NCI-H1436 (cell line): ENCODE measurements around the gene ACTMAP.
"Not testable (repeated sequence)": the region's sequence is repeated elsewhere in the genome, so short reads cannot be mapped to it uniquely, and the experiment has no call there.

Experiments
- DNase-seq: peaks from one replicate; lab custom pipeline; 2025; lab: John Stamatoyannopoulos, UW

Gene ACTMAP

GRCh38 chr19:40775632-40776022, 25.4 kb upstream of the ACTMAP start:
- no peak for DNase-seq

GRCh38 chr19:40774916-40775631, 24.8 kb upstream of the ACTMAP start, which contains the start of gene MIA:
MIA (plus strand) TSS chr19:40775521; CDS start chr19:40775543, 22 bp downstream.
- DNase-seq, result no peak

- not testable (repeated sequence) for DNase-seq
These were observed 21.0 kb upstream of the ACTMAP start for GRCh38 chr19:40771101-40771862.

DNA sequence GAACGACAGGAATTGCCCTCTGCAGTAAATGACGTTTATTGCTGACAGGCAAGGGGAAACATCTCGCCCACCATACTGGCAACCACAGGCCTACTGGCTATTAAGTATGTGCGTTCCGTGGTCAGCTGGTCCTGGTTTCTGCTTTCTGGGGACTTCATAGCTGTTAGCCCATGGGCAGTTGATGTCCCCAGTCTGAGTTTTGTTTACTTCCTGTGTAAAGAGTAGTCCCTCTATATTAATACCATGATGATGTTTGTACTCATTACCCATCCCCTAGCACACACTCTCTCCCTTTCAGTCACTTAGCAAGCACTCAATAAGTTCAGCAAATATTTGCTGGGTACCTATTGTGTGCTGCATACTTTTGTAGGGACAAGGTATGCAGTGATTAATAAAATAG, 18.6 kb upstream of the ACTMAP start:
- DNase-seq, result no peak

DNA sequence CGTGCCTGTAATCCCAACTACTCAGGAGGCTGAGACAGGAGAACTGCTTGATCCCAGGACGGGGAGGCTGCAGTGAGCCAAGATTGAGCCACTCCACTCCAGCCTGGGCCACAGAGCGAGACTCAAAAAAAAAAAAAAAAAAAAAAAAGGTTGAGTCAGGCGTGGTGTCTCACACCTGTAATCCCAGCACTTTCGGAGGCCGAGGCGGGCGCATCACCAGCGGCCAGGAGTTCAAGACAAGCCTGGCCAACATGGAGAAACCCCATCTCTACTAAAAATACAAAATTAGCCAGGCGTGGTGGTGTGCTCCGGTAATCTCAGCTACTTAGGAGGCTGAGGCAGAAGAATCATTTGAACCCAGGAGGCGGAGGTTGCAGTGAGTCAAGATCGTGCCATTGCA, 16.1 kb upstream of the ACTMAP start:
- DNase-seq, result not testable (repeated sequence)

GRCh38 chr19:40763963-40764362, 13.7 kb upstream of the ACTMAP start:
- DNase-seq, result no peak

DNA sequence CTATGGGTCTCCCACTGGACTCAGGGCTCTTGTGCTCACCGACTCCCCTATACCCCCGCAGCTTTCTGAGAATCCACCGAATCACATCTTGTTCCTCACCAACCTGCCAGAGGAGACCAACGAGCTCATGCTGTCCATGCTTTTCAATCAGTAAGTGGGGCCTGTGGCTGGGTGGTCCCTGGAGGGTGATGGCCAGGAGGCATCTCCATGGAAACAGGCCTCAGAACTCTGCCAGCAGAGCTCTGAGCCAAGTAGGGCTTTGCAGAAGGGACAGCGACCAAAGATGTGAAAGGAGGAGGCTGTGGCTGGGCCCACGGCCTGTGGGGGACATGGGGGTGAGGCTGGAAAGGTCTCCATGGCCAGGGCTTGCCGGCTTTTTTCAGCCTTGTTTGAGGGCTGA, 13.2 kb upstream of the ACTMAP start:
- no peak for DNase-seq

DNA sequence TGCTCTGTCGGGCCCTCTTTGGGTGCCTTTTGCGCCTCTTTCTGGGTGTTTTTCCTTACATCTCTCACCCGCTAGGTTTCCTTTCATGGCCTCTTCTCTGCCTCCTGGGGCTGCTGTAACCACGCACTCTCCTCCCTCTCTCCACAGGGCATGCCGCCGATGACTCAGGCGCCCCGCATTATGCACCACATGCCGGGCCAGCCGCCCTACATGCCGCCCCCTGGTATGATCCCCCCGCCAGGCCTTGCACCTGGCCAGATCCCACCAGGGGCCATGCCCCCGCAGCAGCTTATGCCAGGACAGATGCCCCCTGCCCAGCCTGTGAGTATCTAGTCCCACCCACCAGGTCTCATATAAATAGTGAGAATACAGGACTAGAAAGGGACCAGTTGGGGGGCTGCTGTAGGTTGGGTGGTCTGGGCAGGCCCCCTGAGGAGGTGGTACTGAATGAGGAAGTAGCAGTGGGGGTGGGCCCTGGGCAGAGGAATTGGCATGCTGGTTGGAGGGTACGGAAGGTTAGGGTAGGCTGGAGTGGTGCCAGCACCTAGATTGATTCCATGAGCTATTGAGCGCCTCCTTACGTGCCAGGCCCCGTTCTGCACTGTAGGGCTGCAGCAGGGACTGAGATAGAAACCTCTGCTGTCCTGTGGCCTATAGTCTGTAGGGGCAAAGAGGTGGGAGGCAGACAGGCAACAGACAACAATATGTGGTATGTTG, 12.6 kb upstream of the ACTMAP start:
- DNase-seq, result no peak

GRCh38 chr19:40759352-40759751, 9.1 kb upstream of the ACTMAP start:
- DNase-seq, result no peak

DNA sequence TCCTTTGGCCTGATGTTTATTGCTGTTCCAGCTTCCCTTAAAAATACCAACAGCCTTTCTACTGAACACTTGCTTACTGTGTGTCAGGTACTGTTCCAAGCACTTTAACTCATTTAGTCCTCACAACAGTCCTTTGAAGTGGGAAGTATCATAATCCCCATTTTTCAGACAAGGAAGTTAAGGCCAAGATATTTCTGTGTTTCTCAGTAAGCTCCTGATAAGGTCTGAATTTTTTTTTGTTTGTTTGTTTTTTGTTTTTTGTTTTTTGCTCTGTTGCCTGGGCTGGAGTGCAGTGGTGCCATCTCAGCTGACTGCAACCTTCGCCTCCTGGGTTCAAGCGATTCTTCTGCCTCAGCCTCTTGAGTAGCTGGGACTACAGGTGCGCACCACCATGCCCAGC, 8.2 kb upstream of the ACTMAP start:
- no peak for DNase-seq

DNA sequence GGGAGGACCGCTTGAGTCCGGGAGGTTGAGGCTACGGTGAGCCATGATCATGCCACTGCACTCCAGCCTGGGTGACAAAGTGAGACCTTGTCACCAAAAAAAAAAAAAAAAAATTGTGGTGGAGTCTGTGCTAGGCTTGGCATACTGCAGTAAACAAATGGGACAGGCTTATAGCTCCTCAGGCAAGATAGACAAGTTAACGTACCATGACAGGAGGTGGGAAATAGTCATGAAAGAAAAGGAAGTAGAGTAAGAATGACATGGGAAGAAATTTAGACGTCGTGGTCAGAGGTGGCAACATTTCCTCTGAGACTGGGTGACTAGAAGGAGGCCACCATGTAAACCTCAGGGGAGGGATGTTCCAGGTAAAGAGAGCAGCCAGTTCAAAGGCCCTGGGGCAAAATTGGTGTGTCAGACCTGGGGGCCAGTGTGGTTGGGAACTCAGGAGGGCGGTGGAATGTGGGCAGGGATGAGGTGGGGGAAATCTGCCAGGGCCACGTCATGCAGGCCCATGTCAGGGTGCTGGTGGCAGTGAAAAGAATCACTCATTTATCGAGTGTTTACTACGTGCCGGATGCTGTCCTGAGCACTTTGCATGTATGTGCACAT, 6.3 kb upstream of the ACTMAP start:
- no peak for DNase-seq

GRCh38 chr19:40755791-40756190, 5.5 kb upstream of the ACTMAP start:
- no peak for DNase-seq

- DNase-seq, result no peak
These were observed 5.0 kb upstream of the ACTMAP start for GRCh38 chr19:40755248-40755624.

DNA sequence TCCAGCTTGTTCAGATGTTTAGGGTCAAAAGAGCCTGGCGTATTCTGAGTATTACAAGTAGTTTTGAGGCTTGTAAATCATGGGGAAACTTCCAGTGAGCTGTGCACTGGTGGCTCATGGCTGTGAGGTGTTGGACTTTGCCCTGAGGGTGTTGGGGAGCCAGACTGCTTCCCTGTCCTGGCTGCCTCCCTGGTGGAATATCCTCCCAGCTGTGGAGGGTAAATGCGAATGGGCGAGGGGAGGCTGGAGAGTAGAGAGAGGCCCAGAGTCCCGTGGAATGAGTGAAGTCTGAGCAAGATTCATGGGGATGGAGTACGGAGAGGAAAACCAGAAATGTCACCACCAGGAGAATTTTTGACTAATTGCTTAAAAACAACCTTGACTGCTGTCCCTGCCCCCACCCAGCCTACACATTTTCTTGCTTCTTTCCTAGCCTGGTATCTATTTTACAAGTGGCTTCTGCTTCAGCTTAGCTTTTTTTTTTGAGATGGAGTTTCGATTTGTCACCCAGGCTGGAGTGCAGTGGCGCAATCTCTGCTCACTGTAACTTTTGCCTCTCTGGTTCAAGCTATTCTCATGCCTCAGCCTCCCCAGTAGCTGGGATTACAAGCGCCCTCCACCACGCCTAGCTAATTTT, 4.5 kb upstream of the ACTMAP start:
- DNase-seq, result no peak

DNA sequence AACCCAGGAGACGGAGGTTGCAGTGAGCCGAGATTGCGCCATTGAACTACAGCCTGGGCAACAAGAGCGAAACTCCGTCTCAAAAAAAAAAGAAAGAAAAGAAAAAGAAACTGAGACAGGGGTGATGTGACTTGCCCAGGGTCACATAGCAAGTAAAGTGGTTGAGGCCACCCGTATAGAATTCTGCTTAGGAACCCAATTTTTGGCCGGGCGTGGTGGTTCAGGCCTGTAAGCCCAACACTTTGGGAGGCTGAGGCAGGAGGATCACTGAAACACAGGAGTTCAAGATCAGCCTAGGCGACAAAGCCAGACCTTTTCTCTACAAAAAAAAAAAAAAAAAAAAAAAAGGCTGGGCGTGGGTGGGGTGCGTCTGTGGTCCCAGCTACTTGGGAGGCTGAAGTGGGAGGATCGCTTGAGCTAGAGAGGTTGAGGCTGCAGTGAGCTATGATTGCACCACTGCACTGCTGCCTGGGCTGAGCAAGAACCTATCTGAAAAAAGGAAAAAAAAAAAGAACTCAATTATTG, 2.0 kb upstream of the ACTMAP start:
- DNase-seq, result no peak

DNA sequence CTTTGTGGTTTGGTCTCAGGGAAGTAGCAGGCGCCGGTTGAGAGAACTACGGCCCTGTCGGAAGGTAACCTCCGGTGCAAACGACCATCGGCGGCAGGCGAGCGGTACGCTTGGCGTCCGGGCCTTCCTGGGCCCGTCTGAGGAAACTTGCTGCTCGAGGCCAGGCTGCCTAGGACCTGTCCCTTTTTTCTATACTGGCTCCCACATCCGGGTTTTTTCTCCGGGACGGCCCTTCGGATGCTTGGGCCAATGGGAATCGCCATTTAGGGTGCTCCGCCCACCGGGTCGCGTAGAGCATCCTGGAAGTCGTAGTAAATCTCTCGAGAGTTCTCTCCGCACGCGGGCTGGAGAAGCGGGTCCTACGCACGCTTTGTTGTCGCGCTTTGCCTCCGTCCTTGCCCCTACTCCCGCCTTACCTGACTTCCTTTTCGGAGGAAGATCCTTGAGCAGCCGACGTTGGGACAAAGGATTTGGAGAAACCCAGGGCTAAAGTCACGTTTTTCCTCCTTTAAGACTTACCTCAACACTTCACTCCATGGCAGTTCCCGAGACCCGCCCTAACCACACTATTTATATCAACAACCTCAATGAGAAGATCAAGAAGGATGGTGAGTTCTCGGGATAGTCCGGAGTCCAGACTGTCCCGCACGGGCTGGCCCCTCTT, 729 bp upstream of the ACTMAP start, which contains the start of gene SNRPA:
Gene SNRPA (plus strand): TSS at position 330 of the 664 bp plus-strand sequence. CDS start 206 bp downstream, at position 536.
- DNase-seq, result peak; percentile 98

DNA sequence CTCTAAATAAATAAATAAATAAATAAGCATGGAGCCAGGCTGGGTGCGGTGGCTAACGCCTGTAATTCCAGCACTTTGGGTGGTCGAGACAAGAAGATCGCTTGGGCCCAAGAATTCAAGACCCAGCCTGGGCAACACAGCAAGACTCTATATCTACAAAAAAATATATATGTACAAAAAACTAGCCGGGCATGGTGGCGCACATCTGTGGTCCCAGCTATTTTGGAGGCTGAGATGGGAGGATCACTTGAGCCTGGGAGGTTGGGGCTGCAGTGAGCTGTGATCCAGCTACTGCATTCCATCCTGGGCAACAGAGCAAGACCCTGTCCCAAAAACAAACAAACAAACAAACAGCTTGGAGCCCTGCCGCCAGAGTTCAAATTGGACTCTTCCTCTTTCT, 2.7 kb downstream of the ACTMAP start:
- DNase-seq, result no peak

- no peak for DNase-seq
These were observed 4.9 kb downstream of the ACTMAP start for GRCh38 chr19:40745402-40745780.

- DNase-seq, result no peak
These were observed 5.5 kb downstream of the ACTMAP start for GRCh38 chr19:40744554-40745401.

GRCh38 chr19:40743926-40744325, 6.4 kb downstream of the ACTMAP start:
- DNase-seq, result no peak
